KBM-7 (cell line): Measurements from ENCODE around the gene CCL7.

Source experiments
- DNase-seq: peaks from one replicate; pipeline ENCODE4 v3.0.0-alpha.2; 2015
- in situ Hi-C: fragments of 300-500 bp; cut with MboI; formaldehyde crosslinking; loops from 2 replicates; pipeline ENCODE4 v1.14.3; 2020; ENCODE audit warnings: low sequenced_read_pairs, low pct_unique_long_range_greater_than_20kb, mixed read lengths

CCL7 gene

GRCh38 chr17:34265711-34266110 lies 4.3 kb upstream of the CCL7 start:
- DNase-seq, result no peak
- in situ Hi-C loops, result no loop called here

GRCh38 chr17:34275881-34276280 lies 5.9 kb downstream of the CCL7 start:
- in situ Hi-C loops, result no loop called here
- no peak for DNase-seq

GRCh38 chr17:34276826-34277225 lies 6.8 kb downstream of the CCL7 start:
- in situ Hi-C loops, result no loop called here
- DNase-seq, result no peak

GRCh38 chr17:34283571-34283970 lies 13.6 kb downstream of the CCL7 start:
- in situ Hi-C loops, result no loop called here

GRCh38 chr17:34285286-34285792 lies 15.3 kb downstream of the CCL7 start, which contains the start of gene CCL11:
CCL11 (plus strand) TSS chr17:34285742; CDS start chr17:34285809, 67 bp downstream.
- in situ Hi-C loops, result no loop called here
- no peak for DNase-seq

More at GRCh38 chr17:34283571-34283970, 13.6 kb downstream of the CCL7 start:
- DNase-seq, result no peak

GRCh38 chr17:34287875-34288274 lies 17.9 kb downstream of the CCL7 start:
- DNase-seq, result no peak
- in situ Hi-C loops, result no loop called here

- in situ Hi-C loops, result no loop called here
- DNase-seq, result no peak
Observed at GRCh38 chr17:34290586-34290985, 20.6 kb downstream of the CCL7 start.

- in situ Hi-C loops, result no loop called here
- no peak for DNase-seq
Observed at GRCh38 chr17:34291721-34292348, 21.8 kb downstream of the CCL7 start.

- DNase-seq, result no peak
- in situ Hi-C loops, result no loop called here
Observed at GRCh38 chr17:34299027-34299426, 29.0 kb downstream of the CCL7 start.

GRCh38 chr17:34299956-34300577 lies 30.0 kb downstream of the CCL7 start:
- no peak for DNase-seq

GRCh38 chr17:34300652-34301370 lies 30.8 kb downstream of the CCL7 start:
- in situ Hi-C loops, result no loop called here
- DNase-seq, result no peak

More at GRCh38 chr17:34299956-34300577, 30.0 kb downstream of the CCL7 start:
- in situ Hi-C loops, result no loop called here

- in situ Hi-C loops, result no loop called here
- no peak for DNase-seq
Observed at GRCh38 chr17:34301986-34302385, 32.0 kb downstream of the CCL7 start.

GRCh38 chr17:34302636-34303035 lies 32.6 kb downstream of the CCL7 start:
- in situ Hi-C loops, result no loop called here
- DNase-seq, result no peak

- no peak for DNase-seq
- in situ Hi-C loops, result no loop called here
Observed at GRCh38 chr17:34303606-34304005, 33.6 kb downstream of the CCL7 start.

GRCh38 chr17:34305061-34305460 lies 35.0 kb downstream of the CCL7 start:
- in situ Hi-C loops, result no loop called here
- DNase-seq, result no peak

- DNase-seq, result no peak
- in situ Hi-C loops, result no loop called here
Observed at GRCh38 chr17:34305606-34306005, 35.6 kb downstream of the CCL7 start.

- in situ Hi-C loops, result no loop called here
- DNase-seq, result peak; percentile 10
Observed at GRCh38 chr17:34306466-34306865, 36.4 kb downstream of the CCL7 start.

GRCh38 chr17:34307110-34307509 lies 37.1 kb downstream of the CCL7 start:
- no peak for DNase-seq
- in situ Hi-C loops, result no loop called here

GRCh38 chr17:34308371-34308770 lies 38.4 kb downstream of the CCL7 start:
- in situ Hi-C loops, result no loop called here
- DNase-seq, result no peak

- DNase-seq, result no peak
- in situ Hi-C loops, result no loop called here
Observed at GRCh38 chr17:34311291-34311690, 41.3 kb downstream of the CCL7 start.
